Stomach (tissue), 4 donors: ENCODE results near the gene ERGIC3.

Experiments
- CTCF ChIP-seq, 7 experiments: fragments of 450-650 bp in 4 of 7; fragments of 200-600 bp in 3 of 7; sonication (generic) in 3 of 7; IDR thresholded peaks; one replicate each; pipeline ENCODE4 v1.5.1; 2016 to 2019; ENCODE audit warnings: antibody characterized with exemption in 7 of 7, control low read depth in 2 of 7, mild to moderate bottlenecking in 1 of 7
- POLR2A ChIP-seq, 4 donors: fragments of 450-650 bp; IDR thresholded peaks; one replicate each; pipeline ENCODE4 v1.6.1; 2016; ENCODE audit warnings: antibody characterized with exemption in 4 of 4, control low read depth in 2 of 4, mild to moderate bottlenecking in 1 of 4, moderate library complexity in 1 of 4

- TF ChIP-seq CTCF (IDR thresholded peaks at IDR 0.05) (no peak), POLR2A (IDR thresholded peaks at IDR 0.05) (no peak)
Measured at GRCh38 chr20:35492352-35492751, 49.5 kb upstream of the ERGIC3 start.
